Activated T-cell treated with anti-CD3 and anti-CD28 coated beads, Interleukin-2, amount 50 U/mL, for 48 hours (primary cell): ENCODE results near the gene PARP3.
A peak's percentile ranks its signal among the peaks of the same experiment; 100 is the strongest.
"Not testable (repeated sequence)": the region's sequence is repeated elsewhere in the genome, so short reads cannot be mapped to it uniquely, and the experiment has no call there.

Source experiments
- DNase-seq, 2 experiments: peaks; one replicate each; pipeline ENCODE4 v3.0.0-alpha.2; 2020

Gene PARP3

DNA sequence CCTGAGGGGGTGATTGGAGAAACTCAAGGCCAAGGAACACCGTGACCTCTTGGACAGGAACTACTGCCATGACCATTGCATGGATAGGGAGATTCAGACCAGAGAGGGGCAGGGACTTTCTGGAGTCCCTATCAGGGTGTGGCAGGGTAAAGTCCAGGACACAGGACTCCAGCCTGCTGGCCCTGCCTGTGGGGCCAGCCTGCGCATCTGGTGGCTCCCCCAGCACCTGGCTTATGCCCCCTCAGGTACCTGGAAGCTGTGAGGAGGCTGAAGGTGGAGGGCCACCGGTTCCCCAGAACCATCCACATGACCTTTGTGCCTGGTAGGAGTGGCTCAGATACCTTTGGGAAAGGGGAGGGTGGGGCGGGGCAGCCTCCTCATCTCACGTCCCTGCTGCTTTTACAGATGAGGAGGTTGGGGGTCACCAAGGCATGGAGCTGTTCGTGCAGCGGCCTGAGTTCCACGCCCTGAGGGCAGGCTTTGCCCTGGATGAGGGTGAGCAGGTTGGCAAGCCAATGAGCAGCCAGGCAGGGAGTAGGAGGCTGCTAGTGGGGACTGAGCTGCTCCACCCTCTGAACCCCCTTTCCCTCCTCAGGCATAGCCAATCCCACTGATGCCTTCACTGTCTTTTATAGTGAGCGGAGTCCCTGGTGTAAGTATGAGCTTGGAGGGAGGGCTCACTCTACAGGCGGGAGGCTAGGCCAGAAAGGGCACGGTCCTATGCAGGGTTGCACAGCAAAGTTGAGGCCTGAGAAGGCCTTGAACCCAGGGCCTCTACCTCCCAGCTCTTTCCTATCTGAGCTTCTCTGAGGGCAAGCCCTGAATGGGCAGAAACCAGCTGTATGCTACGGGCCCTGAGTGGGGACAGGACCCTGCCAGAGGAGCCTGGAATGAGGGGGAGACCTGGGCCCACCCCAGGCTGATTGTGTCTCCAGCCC is 44.1 kb downstream of the PARP3 start:
- no peak for DNase-seq

DNA sequence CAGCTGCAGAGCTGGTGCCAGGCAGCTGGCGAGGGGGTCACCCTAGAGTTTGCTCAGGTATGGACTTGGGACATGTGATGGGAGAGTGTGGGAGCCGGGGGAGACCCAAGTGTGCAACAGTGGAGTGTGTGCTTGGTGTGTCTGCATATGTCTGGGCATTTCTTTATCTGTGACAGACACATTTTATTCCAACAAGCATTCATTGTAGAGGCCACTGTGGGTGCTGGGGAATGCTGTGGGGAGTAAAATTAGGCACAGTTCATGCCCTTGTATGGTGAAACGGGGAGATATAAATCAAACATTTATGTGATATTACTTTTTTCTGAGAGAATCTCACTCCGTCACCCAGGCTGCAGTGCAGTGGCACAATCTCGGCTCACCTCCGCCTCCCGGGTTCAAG is 45.4 kb downstream of the PARP3 start:
- DNase-seq, result no peak

DNA sequence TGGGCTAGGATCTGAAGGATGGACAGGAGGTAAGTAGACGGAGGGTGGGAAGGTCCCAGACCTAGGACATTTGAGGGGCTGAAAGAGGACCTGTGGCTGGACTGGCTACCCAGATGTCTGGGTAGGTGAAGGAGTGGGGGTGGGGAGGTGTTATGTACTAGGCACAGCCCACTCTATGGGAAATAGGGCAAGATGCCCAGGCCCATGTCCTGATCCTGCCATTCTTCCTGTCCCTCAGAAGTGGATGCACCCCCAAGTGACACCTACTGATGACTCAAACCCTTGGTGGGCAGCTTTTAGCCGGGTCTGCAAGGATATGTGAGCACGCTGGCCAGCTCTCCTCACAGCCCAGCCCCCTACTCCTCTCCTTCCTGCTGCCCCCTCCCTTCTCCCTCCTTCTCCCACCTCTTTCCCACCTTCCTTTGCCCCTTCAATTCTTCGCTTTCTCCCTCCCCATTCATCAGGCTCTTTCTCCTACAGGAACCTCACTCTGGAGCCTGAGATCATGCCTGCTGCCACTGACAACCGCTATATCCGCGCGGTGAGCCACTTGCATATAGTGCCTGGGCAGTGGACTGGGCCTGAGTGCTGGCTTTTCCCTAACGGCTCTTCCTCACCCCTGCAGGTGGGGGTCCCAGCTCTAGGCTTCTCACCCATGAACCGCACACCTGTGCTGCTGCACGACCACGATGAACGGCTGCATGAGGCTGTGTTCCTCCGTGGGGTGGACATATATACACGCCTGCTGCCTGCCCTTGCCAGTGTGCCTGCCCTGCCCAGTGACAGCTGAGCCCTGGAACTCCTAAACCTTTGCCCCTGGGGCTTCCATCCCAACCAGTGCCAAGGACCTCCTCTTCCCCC is 46.4 kb downstream of the PARP3 start:
- no peak for DNase-seq

DNA sequence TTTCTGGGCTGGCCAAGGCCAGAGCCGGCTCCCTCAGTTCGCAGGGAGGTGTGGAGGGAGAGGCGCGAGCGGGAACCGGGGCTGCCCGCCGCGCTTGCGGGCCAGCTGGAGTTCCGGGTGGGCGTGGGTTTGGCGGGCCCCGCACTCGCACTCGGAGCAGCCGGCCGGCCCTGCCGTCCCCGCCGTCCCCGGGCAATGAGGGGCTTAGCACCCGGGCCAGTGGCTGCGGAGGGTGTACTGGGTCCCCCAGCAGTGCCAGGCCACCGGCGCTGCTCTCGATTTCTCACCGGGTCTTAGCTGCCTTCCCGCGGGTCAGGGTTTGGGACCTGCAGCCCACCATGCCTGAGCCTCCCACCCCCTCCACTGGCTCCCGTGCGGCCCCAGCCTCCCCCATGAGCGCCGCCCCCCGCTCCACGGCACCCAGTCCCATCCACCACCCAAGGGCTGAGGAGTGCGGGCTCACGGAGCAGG is 48.4 kb downstream of the PARP3 start:
- DNase-seq, result peak in 1 of 2 experiments; percentile 40

DNA sequence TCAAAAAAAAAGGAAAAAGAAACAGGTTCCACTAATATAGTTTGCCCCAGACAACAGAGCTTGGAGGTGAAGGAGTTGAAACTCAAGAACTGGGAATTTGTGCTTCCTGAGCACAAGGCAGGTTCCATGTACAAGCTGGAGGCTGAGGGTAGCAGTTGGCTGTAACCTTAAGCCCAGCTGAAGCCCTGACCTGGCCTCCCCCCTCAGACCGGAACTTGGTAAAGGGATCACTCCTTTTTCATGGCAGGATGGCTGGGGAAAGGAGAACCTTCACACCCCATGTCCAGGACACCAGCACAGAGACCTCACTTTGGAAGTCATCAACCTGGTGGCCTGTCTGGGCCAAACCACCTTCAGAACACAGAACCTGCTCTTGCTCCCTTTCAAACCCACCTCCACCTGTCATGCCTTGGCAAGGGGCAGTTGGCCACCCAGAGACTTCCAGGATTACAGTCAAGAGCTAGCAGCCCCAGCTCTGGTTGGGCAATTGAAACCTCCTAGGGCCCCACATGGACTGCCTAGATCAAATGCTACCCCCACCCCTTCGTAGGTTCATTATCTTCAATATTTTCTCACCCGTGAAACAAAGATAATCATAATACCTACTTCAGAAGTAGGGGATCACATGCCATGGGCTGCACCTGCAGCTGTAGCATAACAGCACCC is 50.0 kb downstream of the PARP3 start:
- DNase-seq, result peak in 1 of 2 experiments; percentile 48

DNA sequence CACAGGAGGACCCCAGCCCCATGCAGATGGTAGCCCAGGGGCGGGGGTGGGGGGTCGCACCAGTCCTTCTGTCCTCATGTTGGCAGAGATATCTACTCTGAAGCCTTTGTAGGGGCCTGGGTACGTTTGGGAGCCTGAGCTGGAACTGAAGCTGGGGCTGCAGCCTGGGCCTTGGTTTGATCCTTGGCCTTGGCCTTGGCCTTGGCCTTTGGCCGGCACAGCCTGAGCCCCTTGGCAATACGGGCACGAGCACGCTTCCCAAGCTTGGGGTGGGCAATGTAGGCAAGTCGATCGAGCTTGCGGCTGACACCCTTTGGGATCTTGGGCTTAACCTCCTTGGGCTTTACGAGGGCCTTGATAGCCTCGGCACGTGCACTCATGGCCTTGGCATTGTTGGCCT is 51.5 kb downstream of the PARP3 start:
- DNase-seq, result not testable (repeated sequence)

DNA sequence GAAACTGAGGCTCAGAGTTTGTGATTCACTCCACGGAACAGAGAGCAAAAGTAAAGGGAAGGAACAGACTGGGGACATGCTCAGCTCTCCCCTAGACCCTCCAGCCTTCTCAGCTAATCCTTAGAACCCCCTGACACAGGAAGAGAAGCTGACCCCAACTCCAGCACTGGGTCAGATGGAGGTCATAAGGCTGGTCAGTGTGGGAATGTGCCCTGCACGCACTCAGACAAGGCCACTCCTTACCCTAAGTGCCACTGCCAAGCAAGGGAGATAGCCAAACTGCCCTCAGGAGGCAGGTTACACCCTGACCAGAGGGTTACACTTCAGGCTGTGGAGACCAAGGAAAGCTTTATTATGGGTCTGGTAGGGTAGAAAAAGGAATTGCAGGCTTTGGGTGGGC is 52.4 kb downstream of the PARP3 start:
- DNase-seq, result no peak

DNA sequence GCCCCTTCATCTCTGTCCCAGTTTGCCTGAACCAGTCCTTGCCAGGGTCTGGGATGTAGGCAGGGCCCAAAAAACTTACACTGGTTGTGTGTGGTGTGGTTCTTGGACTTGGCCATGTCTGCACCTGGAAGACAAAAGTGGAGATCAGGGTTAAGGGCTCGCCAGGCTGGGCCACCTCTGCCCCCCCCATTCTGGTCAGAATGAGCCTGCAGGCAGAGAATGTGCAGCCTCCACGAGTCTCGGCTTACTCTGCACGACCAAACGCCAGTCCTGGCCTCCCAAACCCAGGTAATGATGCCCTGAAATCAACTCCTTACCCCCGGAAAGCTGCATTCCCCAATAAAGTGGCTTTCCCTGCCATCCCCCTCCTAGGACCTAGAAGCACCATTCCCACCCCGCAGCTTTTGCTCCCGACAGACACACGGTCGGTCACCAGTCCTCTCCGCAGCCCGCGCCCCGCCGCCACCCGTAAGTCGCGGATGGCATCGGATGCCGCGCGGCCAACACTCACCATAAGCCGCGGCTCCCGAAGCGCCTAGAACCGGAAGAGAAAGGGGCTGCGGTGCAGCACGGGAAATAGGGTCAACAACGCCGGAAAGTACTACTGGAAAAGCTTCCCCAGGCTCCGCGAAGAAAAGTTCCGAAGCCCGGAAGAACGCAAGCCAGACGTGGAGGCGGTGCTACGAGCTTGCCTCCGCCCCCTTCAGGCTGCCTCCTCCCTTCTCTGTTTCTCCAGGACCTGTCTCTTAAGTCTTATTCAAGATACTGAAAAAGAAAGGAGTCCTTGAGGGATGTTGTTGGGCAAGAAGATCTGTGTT is 53.4 kb downstream of the PARP3 start, which contains the start of gene RPL29:
Gene RPL29 (minus strand): TSS at position 550 of the 818 bp plus-strand sequence. CDS start 434 bp downstream, at position 116.
- DNase-seq, result peak; percentile 92 to 95

DNA sequence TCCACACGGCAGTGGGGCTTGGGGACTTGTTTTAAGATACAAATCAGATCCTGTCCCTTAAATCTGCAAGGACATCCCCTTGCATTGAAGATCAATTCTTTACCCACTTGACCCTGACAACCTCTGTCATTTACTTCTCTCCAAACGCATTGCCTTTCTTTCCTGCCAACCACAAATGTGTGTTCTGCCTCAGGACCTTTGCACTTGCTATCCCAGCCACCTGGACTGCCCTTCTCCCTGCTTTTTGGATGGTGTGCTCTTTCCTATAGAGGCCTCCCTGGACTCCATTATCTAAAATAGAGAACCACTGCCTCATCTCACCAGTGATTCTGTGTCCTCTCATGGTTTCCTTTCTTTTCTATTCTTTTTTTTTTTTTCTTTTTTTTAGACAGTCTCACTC is 55.0 kb downstream of the PARP3 start:
- DNase-seq, result no peak

DNA sequence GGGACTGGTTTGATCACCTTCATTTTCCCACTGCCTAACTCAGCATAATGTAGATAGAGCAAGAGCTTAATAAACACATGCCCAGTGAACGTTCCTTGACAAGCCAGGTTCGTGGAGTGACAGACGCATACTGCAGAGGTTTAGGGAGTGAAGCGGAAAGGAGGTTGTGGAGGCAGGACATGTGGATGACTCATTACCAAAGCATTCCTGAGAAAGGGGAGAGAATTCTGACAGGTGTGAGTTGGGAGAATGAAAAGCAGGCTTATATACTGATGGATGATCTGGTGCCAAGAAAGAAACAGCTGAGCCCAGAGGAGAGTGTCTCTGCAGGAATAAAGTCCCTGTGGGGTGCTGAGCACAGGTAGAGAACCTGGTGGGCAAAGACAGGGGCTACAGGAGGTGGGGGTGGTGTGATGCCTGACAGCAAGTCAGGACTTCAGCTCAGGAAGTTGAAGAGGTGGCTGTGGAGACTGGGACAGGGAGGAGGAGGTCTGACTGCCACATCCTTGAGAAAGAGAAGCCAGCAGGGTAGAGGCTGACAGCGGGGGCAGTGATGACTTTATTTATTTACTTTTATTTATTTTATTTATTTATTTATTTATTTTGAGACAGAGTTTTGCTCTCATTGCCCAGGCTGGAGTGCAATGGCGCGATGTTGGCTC is 55.9 kb downstream of the PARP3 start:
- DNase-seq, result no peak
